GM18508 (cell line): ENCODE results near the gene KIF13A.
"Not testable (repeated sequence)": the region's sequence is repeated elsewhere in the genome, so short reads cannot be mapped to it uniquely, and the experiment has no call there.

Experiments
- ATAC-seq: cut with Tn5 transposase; IDR thresholded peaks from one replicate; pipeline ENCODE4 v1.9.1; 2021; ENCODE audit warnings: moderate number of reproducible peaks; ENCODE audit not compliant: insufficient read depth, unreplicated experiment

Gene KIF13A

DNA sequence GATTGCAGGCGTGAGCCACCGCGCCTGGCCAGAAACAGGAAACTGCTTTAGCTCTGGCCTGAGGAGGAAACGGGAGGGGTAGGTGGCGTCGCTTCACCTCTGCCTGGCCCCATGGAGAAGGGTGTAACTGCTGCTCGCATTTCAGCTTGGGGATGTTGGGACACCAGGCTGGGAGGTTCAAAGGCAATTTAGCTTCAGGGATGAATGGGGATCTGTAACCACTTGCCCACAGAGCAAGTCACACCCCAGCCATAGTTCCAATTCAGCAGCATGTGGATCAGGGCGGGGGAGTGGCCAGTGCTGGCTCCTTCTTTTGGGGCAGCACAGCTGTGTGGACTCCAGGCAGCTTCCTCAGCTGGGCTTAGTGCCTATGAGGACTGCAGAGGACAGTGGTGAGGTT, 245.9 kb downstream of the KIF13A start:
- no peak for ATAC-seq

DNA sequence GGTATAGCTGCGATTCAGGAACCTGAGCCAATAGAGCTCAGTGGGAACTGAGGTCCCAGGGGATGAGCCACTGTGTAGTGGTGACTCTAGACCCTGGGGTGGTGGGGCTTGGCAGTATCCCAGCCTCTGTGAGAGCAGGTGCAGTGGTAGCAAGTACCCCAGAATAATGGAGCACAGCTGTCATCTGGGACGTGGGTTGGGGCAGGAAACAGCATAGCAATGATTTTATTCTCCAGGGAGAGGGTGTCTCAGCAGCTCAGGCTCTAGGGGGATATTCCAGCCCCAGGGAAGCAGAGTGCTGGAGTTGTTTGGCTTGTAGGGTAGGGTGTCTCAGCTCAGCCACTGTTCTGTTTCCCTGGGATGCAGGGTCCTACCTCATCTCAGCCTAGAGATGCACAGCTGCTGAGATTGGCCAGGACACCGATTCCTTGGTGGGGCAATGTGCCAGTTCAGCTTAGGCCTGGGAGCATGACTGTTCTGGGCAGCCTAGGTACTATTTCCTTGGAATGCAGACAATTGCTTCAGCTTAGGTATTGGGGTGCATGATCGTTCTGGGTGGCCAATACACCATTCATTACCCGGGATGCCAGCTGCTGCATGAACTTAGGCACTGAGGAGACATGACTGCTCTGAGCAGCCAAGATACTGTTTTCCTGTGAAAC, 246.7 kb downstream of the KIF13A start:
- ATAC-seq, result no peak

DNA sequence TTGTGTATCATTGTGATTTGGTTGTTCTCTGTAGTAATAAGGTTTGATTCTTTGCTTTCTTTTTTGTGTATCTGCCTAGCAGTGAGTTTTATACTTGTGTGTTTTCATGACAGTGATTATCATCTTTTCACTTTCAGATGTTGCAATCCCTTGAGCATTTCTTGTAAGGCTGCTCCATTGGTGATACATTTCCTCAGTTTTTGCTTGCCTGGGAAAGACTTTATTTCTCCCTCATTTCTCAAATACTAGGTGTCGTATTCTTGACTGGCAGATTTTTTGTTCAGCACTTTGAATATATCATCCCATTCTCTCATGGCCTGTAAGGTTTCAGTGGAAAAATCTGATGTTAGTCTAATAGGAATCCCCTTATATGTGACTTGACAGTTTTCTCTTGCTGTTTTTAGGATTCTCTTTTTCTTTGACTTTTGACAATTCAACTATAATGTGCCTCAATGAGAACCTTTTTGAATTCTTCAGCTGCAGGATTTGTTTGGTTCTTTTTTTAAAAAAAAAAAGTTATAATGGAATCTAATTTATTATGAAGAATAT, 249.7 kb downstream of the KIF13A start:
- ATAC-seq, result no peak

DNA sequence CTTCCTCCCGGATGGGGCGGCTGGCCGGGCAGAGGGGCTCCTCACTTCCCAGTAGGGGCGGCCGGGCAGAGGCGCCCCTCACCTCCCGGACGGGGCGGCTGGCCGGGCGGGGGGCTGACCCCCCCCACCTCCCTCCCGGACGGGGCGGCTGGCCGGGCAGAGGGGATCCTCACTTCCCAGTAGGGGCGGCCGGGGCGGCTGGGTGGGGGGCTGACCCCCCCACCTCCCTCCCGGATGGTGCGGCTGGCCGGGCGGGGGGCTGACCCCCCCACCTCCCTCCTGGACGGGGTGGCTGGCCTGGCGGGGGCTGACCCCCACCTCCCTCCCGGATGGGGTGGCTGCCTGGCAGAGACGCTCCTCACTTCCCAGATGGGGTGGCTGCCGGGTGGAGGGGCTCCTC, 252.1 kb downstream of the KIF13A start:
- ATAC-seq, result not testable (repeated sequence)

DNA sequence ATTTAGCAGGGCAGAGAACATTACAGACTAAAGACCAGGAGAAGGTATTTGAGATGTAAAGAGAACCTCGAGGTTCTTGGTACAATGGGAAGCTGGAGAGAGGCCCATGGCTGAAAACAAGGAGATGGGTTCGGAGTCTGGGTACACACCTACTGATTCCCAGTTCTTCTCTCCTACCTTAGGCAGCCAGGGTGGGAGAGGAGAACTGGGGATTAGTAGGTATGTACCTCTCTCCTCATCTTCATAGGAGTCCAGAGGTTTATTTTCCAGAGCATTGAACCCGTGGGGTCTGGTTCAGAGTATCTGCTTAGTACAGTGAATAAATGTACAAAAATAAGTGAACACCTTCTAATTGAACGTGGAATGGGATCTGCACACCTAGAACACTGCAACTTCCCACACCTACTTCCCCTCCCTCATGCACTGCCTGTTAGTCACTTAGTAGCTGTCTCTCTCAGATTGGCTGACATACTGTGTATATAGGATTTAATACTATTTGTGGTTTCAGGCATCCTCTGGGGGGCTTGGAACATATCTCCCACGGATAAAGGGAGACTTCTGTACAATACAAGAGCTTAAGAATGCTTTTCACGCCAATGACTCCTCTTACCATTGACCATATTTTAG, 257.2 kb downstream of the KIF13A start:
- ATAC-seq, result no peak

DNA sequence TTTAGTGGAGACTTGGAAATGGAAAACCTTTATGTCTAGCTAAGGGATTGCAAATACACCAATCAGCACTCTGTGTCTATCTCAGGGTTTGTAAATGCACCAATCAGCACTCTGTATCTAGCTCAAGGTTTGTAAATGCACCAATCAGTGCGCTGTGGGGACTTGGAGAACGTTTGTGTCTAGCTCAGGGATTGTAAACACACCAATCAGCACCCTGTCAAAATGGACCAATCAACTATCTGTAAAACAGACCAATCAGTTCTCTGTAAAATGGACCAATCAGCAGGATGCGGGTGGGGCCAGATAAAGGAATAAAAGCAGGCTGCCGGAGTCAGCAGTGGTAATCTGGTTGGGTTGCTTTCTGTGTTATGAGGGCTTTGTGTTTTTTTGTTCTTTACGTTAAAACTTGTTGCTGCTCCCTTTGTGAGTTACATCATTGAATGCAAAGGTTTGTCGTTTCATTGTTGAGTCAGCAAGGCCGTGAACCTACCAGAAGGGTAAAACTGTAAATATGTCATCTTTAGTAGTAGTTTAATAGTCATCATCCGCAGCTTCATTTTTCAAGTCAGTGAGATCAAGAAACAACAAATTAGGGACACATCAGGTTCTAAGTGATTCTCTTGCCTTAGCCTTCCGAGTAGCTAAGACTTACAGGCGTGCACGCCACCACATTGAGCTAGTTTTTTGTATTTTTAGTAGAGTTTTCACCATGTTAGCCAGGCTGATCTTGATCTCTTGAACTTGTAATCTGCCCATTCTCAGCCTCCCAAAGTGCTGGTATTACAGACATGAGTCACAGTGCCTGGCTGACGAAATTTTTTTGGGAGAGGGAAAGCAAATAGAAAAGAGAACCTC, 258.0 kb downstream of the KIF13A start:
- ATAC-seq, result no peak

DNA sequence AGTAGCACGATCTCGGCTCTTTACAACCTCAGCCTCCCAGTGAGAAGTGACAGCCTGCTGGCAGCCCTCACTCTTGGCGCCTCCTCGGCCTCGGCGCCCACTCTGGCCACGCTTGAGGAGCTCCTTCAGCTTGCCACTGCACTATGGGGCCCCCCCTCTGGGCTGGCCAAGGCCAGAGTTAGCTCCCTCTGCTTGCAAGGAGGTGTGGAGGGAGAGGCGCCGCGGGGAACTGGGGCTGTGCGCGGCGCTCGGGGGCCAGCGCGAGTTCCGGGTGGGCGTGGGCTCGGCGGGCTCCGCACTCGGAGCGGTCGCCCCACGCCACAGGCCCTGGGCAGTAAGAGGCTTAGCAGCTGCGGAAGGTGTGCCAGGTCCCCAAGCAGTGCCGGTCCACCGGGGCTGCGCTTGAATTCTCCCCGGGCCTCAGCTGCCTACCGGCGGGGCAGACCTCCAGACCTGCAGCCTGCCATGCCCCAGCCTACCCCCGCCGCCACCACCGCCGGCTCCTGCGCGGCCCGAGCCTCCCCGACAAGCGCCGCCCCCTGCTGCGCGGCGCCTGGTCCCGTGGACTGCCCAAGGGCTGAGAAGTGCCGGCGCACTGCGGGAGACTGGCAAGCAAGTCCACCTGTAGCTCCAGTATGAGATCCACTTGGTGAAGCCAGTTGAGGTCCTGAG, 258.7 kb downstream of the KIF13A start:
- no peak for ATAC-seq

DNA sequence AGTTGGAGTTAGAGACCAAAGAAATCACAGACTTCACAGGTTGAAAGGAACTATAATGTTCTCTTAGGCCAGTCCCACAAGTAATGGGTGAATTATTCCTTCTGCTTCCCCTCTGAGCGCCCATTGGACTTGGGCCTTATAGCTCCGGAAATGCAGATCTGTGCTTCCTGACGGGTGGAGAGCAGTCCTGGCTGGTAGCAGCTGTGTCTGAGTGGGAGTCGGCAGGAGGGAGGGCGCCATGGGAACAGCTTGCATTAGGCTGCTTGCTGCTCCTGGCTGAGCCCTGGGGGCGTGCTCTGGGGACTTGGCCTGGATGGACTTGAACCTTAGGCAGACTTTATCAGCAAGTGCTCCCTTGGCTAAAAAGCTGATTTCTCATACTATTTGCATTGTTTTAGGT, 262.4 kb downstream of the KIF13A start:
- ATAC-seq, result no peak

DNA sequence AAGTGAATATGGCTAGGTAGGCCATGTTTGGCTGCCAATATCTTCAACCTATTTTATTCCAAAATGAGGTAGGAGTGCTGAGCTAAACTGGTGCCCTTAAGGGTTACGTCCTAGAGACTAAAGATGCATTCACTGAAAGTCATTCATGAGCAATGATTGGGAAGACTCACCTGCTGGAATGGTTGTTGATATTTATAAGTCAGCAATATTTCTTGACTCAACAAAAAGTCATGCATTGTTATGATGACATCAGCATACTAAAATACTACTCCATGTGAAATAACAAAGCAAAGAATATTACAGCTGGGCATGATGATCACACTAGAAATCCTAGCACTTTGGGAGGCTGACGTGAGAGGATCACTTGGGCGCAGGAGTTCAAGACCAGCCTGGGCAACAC, 263.1 kb downstream of the KIF13A start:
- ATAC-seq, result no peak

DNA sequence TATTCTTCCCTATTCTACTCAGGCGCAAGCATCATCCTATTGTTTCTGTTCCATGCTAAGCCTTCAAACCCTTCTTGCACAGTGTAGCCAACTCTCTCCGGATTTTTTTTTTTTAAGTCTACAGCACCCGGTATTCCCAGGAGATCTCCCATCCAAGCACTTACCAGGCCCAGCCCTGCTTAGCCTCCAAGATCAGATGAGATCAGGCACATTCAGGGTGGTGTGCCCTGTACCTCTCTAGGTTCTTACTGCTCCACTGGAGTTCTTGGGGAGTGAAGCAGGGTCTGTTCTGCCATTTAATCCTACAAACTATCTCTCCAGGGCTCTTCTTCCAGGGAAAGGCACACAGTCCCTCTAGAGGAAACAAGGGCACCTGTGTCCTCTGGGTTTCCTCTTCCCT, 265.8 kb downstream of the KIF13A start:
- no peak for ATAC-seq

DNA sequence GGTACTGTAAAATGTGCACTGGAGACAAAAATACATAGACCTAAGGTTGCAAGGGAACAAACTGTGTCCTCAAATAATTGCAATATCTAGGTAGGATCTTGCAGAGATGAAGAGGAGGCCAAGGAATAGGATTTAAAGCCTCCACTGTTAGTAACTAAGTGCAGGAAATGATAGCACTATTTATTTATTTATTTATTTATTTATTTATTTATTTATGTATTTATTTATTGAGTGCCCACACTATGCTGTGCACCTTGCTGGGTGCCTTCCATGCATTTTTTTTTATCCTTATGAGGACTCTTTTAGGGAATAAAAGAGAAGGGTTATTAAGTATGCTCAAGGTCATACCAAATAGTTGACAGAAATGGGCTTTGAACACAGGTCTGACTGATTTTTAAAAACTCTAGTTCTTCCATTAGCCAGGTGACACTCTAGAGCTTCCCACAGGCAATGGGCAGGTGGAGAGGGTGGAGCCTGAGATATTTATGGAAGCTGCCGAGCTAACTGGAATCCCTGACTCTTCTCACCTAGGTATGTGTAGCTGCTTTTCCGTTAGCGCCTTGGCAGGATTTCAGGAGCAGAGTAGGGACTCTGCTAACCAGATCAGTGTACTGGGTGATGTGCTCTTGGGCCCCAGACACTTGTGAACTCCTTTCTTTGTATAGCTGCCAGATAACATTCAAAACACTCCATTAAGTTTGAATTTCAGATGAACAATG, 268.0 kb downstream of the KIF13A start:
- no peak for ATAC-seq

DNA sequence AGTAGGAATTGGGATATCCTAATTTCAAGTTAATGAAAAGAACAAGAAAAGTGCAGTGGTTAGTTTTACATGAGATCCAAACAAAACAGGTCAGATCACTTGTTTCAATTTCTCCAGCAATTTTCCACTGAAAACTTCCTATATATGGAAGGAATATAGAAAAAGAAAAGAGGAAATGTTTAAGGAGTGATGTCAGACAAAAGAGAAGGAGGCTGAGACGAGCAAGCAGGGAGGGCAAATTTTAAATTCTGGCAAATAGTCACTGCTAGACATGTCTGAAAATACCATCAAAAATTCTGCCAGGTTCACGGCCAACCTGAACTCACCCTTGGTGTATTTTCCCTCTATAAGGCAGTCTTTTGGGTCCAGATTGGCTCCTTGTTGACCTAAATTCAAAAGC, 271.2 kb downstream of the KIF13A start:
- ATAC-seq, result no peak

DNA sequence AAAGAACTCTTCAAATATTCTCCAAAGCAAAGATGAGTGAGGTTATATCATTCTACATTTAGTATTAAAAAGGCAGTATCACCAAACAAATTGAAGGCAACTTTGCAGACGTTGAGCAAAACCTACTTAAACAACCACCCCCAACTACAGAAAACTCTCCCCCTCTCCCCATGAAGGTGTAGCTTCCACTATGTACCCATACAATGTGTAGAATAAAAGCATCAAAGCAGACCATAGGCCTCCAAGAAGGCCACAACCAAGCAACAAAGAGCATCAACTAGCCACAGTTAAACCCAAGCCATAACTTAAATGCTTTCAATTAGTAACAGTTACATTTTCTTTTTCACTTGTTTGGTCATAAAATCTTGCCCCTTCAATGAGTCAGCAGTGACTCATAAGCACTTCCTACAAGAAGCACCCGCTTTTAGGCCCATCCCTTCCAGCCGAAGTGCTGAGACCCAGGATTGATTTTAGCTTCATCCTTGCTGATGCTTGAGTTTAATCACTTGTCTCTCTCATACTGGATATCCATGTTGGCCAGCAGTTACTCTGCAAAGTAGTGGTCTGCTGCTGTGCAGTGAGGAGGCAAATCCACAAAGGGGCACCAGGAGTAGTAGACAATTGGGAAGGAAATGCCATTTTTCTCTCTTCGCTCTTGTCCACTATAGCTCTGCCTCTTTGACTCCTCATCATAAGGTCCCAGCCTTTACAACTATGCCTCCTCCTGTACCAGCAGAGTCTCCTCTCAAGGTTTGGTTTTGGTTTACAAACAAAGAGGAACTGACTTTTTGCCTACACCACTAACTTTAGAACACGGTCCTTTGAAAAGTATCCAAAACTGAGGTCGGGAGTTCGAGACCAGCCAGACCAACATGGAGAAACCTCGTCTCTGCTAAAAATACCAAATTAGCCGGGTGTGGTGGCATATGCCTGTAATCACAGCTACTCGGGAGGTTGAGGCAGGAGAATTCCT, 272.3 kb downstream of the KIF13A start:
- peak; percentile 68 for ATAC-seq

DNA sequence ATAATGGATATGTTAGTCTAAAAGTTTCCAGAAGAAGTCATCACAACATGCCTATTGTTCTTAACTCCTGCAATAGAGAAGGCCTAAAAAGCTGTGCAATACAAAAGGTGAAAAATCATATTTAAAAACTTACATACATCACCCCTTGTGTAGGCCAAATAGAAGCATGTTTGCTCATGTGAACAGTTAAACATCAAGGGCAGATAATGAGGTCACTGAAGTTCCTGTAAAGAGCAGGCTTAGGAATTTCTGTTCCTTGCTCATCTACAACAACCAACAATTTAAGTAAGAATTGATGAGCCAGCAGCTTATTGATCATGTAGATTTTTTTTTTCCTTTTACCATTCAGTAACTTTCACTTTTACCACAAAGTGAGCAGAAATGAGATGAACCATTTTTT, 273.3 kb downstream of the KIF13A start:
- no peak for ATAC-seq

DNA sequence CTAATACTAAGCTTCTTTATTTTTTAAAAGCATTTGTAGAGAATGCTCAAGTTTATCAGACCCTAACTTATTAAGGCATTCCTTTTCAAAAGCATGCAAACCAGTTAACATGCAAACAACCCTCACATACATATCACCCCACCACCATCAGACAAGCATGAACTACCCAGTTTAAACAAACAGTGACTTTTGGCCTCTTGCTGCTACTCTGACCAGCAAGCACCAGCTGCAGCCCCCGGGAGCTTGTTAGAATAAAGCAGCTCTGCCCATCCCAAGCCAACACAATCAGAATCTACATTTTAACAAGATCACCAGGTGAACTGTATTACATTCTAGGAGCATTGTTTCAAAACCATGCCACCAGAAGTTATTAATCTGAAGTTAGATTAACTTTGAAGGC, 274.9 kb downstream of the KIF13A start:
- ATAC-seq, result no peak

DNA sequence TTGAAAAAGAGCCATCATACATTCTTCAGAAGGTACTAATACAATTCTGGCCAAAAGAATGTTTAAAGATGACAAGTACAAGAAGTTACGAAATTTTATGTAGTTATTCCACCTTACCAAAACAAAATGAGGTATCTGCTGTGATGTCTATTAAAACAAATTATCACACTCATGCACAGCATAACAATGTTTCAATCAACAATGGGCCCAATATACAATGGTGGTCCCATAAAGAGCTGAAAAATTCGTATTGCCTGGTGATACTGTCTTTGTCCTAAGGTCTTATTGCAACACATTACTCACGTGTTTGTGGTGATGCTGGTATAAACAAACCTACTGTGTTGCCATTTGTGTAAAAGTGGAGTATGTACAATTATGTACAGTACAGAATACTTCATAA, 277.1 kb downstream of the KIF13A start:
- no peak for ATAC-seq

DNA sequence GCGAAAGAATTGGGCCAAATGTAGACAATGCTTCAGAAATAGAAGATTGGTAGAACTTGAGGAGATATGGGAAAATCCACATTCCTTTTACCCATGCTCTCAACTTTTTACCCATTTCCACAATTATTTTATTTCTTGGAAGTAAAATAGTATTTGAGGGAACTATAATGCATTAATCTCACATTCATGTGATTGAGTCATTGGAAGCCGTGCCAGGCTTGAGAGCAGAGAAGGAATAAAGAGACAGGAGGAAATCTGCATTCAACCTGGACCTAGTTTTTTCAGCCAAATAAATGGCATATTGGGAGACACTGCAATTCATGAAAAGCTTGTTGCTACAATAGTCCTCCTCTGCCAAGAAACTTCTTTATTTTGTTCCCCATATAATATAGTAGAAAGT, 278.0 kb downstream of the KIF13A start:
- ATAC-seq, result no peak
